Sciatic nerve (tissue), 2 donors: ENCODE results near the gene HOGA1. TPM values are rescaled to one million over a fixed set of nuclear protein-coding genes. Genes with fewer than 3 reads are reported as not detected.

Experiments
- ATAC-seq: fragments of 200-7000 bp; cut with Tn5 transposase; one replicate; pipeline ENCODE4 v1.9.1; 2020; ENCODE audit warnings: mild to moderate bottlenecking, moderate library complexity
- DNase-seq: peaks from one replicate; pipeline ENCODE4 v3.0.0-alpha.2; 2020; ENCODE audit warnings: low spot score
- intact Hi-C: fragments of 100-400 bp; cut with DNase I; formaldehyde crosslinking; loops from one replicate; pipeline ENCODE4 v1.14.2; 2022
- total RNA-seq: library from RNA; stranded (reverse); fragmentation: NEBNext Ultra II Directional; extraction: Animal tissue kit (Norgen Biotek cat#: 25700); gene quantifications from one replicate; pipeline ENCODE4 v1.2.1, GENCODE V29; 2021
- donor health status: DM: no; HTN: no; CAD: no.
- donor health status: DM: no; HTN: no; CAD: no.

HOGA1 gene
- 4.1 TPM for total RNA-seq

DNA sequence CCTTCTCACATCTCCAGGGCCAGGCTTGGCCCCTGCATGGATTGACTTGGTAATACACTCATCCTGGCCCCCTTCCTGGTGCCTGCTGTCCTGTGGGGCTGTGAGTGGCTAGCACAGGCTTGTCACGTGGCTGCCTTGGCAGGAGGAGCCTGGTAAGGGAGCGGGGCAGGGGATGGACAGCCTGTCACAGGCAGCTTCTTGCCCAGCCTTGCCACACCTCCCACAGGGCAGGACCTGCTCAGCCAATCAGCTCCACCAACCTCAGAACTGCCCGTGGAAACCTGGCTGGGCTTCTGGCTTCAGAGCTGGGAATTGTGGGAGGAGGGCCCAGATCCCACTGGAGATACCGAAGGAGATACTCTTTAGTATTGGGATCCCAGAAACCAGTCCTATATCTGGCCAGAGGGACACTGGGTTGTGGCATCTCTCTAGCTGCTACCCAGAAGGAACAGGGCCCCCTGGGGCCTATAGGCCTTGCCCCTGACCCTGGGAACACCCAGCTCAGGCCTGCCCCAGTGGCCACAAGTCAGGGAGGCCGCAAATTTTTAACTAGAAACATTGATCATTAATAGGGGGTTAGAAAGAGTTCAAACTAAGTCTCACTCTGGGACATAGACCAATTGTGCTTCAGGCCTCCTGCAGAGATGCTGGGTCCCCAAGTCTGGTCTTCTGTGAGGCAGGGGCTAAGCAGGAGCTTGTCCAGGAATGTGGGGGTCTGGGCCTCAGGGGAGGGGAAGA, at the start of gene HOGA1:
Gene HOGA1 (plus strand): TSS at position 330 of the 738 bp plus-strand sequence. CDS start 315 bp downstream, at position 645.
- intact Hi-C loops = no loop called here
- DNase-seq = peak; percentile 73
- ATAC-seq = peak; percentile 93

DNA sequence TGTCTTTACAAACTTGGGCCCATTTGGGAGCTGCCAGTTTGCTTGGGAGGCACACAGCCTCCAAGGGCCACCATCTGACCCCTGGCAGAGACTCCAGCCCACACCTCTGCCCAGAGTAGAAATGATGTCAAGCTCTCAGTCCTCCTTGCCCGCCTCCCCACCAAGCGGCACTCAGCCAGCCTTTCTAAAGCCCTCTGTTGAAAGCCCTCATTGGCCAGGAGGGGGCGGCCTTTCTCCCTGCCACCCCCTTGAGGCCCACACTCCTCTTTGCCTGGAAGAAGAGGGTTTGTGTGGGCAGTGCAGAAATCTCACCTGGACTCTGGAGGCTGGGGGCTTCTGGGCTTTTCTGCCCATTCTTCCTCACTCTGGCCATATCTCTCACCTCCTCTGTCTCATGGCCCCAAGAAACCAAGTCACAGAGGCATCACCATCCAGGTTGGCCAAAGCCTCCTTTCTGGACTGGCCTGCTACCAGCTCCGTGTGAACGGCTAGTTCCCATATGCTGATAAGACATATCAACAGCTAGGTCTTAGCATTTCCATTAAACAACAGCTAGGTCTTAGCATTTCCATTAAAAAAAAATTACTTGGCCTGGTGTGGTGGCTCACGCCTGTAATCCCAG, 49.3 kb upstream of the HOGA1 start:
- ATAC-seq (peak; percentile 9), DNase-seq (no peak)
- intact Hi-C loops = no loop called here

DNA sequence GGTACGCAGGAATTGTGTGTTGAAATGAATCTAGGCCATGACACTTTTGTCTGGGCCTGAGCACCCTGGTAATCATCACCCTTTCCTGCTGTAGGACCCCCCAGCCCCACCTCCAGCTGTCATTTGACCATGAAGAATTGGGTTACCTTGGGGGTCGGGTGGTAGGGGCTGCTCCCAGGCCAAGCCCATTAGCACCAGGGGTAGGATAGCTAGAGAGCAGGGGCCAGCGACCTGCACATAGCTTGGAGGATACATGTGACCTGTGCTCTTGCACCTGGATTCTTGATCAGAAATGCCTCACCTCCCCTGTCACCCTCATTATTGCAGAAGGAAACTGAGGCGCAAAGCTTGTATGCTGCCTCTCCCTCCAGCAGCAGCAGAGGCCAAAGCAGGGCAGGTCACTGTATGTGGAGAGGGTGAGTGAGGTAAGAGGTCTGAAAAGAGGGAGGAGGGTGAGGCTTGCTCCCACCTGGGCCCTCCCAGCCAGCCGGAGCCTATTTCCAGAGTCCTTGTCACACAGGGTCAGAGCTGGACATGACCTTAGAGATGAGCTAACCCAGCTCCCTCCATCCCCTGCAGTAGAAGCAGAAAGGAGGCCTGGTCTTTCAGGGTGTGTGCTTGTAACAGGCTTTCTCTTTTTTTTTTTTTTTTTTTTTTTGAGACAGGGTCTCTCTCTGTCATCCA, 46.9 kb upstream of the HOGA1 start:
- intact Hi-C loops = no loop called here

DNA sequence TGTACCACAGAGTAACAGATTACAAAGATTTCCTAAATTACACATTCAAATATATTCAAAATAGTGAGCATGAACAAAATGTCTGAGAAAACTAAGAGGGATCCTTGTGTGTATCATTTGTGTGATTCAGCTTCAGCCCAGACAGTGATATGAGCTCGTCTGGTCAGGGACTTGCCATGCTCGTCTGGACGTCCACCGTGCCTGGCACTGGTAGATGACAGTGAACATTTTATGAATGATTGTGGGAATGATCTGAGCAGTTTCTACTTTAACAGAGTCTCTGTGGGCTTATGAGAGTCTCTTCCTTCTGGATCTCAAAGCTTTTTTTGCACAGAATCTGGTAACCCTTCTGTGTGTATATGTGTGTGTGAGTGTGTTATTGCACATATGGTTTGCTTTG, 45.8 kb upstream of the HOGA1 start:
- DNase-seq (no peak), ATAC-seq (no peak)
- intact Hi-C loops = no loop called here

More for the DNA sequence above, 46.9 kb upstream of the HOGA1 start:
- ATAC-seq (no peak), DNase-seq (no peak)

DNA sequence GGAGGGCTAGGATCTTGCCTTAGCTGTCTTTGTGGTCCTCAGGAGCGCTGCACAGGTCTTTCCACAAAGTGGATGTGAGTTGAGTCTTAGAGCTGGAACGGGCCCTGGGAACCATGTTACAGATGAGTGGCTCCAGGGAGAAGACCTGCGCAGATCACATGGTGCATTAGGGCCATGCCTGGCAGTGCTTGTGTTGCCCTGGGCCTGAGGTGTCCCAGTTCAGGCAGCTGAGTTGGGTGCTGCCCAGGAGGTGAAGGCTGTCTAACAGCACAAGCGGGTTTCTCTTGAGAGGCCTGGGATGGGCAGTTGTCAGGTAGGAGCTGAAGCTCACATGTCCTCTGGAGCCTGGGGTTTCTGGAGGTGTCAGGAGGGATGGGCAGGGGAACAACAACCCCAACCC, 45.4 kb upstream of the HOGA1 start:
- no peak for DNase-seq
- ATAC-seq = no peak
- intact Hi-C loops = no loop called here

DNA sequence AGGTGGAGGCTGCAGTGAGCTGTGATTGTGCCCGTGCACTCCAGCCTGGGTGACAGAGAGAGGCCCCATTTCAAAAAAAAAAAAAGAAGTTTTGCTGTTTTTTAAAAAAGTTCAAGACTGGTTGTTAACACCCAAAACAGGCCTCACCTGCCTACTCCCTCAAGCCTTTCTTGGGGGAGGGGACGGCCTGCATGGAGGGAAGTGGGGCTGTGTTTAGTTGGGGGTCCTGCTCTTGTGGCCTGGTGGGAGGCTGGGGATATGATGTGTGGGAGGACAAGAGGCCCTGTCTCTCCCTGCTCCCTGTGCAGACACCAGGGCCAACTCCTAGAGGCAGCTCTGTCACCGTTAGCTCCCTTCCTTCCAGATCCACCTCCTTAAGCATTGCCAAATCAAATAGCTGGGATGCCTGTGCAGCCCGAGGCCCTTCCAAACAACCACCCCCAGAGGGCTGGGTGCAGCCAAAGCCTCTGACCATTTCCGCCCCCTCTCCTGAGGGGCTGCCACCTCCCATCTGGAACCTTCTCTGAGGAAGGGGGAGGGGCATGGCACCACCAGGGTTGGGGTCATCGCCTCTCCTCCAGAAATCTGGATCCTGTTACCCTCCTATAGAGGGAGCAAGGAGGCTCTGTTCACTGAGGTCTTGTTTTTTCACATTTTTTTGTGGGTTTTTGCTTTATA, 44.5 kb upstream of the HOGA1 start:
- intact Hi-C loops = loop anchor here (10.0 kb wide), 1 partner anchor 935 kb away; no protein-coding TSS in a partner anchor
- peak; percentile 48 for ATAC-seq
- no peak for DNase-seq

DNA sequence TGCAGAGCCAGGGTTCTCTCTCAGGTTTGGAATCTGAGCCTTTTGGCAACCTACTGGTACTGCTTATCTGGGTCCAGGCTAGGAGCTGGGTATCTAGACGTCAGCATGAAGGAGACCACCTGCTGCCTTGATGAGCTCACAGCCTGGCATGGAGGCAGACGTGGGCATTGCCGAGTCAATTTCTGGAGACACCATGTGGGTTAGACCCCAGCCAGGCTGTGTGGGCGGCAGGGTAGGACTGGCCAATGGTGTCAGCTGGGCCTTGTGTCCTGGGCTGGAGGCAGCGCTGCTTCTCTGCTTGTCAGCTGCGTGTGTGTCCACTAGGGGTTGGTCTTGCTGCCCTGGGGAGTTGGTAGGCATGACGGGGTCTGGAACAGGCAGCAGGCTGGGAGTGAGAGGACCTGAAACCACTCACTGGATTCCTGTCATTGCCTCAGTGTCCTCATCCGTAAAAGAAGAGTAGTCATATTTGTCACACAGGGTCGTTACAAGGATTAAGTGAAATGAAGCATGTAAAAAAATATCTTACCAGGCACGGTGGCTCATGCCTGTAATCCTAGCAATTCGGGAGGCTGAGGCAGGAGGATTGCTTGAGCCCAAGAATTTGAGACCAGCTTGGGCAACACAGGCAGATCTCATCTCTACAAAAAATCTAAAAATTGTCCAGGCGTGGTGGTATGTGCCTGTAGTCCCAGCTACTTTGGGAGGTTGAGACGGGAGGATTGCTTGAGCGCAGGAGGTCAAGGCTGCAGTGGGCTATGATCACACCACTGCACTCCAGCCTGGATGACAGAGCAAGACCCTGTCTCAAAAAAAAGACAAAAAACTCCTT, 43.3 kb upstream of the HOGA1 start:
- intact Hi-C loops = loop anchor here (10.0 kb wide), 1 partner anchor 934 kb away; no protein-coding TSS in a partner anchor
- ATAC-seq = no peak
- no peak for DNase-seq

DNA sequence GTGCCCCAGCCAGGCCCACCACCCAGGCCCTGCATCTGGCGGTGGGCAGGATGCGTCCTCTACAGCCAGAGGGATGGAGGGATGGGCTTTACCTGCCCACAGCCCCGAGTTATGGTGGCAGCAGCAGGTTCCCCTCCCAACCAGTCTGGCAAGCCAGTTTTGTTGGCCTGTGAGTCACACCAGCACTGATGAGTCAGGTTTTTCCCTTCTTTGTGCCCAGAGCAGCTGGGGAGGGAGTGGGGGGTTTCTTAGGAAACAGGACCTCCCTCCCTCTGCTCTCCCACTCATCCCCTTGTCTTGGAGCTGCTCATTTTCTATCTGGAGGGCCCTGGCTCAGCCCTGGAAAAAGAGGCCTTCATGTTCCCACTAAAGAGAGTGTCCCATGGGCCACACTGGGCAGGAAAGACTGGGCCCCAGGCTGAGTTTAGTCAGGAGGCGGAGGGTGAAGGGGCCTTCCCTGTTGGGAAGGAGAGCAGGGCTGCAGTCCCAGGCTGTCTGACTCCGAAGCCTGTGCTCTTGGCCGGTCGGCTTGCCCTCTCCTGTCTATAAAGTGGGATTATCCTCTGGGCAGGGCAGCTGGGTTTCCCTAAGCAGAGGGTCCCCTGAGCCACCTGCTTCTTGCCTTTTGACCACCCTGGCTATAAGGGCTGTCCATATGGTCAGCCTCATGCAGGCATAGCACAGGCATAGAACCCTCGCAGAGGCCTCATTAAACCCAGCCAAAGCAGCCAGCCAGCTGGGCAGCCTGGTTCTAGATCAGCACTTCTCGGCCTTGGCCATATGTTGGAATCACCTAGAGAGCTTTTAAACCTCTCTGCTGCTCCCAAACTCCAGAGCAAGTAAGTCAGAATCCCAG, 41.8 kb upstream of the HOGA1 start:
- peak; percentile 84 for ATAC-seq
- peak; percentile 79 for DNase-seq
- intact Hi-C loops = loop anchor here (10.0 kb wide), 1 partner anchor 932 kb away; no protein-coding TSS in a partner anchor

DNA sequence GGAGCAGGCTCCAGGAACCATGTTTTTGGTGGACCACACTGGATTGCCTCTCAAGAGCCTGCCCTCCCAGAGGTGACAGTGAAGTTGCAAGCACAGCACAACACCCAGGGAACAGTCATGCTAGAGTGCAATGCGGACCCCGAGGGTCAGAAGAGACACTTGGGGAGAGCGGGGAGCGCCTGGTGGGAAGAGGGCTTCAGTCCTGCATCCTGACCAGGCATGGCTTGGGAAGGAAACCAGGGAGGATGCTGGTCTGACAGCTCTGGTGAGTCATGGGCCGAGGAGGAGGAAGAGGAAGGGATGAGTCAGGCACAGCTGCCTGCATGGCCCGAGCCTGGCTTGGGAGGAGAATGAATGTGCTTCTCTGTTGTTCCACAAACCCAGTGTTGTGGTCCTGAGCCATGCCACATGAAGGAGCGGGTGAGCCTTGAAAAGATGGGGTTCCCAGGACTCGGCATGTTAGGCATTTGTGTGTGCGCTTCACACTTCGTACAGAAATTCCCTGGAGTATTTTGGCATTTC, 41.1 kb upstream of the HOGA1 start:
- ATAC-seq (peak; percentile 89), DNase-seq (peak; percentile 85)
- intact Hi-C loops = loop anchor here (10.0 kb wide), 1 partner anchor 932 kb away; no protein-coding TSS in a partner anchor

DNA sequence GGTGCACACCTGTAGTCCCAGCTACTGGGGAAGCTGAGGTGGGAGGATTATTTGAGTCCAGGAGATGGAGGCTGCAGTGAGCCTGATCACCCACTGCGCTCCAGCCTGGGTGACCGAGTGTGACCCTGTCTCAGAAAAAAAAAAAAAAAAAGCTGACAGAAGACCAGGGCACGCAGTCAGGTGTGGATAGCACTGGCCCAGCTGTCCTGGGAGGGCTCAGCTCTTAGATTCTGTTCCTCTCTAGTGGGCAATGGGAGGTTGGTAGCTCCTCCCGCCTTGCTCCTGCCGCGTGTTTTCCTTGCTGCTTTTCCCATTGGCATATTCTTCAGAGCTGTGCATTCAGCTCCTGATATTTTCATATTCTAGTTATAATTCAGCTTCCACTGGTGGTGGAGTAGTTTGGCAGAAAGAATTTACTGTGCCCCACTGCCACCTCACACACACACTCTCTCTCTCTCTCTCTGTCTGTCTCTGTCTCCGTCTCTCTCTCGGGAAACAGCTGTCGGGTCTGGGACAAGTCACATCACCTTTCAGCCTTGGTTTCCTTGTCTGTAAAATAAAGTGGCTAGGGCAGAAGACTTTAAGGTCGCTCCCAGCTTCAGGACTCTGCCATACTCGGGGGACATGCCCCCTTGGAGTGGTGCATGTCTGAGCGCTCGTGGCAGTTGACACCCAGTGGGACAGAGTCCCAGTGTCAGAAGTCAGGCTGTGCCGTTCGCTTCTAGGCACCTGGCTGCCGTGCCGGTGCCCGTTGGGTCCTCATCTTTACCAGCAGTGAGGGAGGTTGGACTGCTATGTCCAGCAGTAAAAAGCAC, 37.5 kb upstream of the HOGA1 start:
- ATAC-seq = no peak
- intact Hi-C loops = loop anchor here (10.0 kb wide), 1 partner anchor 928 kb away; no protein-coding TSS in a partner anchor
- no peak for DNase-seq

DNA sequence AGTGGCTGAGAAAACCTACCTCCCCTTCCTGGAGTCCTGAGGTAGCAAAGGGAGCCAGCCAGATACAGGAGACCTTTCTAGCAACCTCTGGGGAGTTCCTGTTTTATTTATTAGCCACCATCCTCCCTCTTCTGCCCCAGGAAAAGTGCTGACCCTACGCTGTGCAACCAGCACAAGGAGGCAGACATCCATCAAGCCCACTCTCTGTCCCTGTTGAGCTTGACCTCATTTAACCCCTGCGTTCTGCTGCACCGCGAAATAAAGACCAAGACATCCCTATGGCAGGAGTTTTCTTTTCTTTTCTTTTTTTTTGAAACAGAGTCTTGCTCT, 37.0 kb upstream of the HOGA1 start:
- ATAC-seq = no peak
- no peak for DNase-seq
- intact Hi-C loops = loop anchor here (10.0 kb wide), 1 partner anchor 928 kb away; no protein-coding TSS in a partner anchor

DNA sequence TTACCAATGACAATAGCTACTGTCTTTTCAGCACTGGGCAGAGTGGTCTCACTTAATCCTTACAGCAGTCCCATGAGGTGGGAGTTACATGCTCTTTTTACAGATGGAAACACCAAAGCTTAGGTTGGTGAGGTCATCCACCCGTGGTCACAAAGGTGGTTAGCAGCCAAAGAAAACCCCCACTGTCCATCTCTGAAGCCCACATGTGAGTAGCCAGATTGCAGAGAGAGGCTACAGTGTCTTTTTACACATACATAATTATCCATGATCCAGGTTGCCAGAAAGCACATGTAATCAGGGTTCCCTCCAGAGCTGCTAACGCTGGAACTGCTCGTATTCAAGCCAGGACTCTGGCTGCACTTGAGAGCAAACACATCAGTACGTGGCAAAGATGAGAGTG, 36.2 kb upstream of the HOGA1 start:
- intact Hi-C loops = loop anchor here (10.0 kb wide), 1 partner anchor 927 kb away; no protein-coding TSS in a partner anchor
- ATAC-seq (peak; percentile 23), DNase-seq (no peak)

DNA sequence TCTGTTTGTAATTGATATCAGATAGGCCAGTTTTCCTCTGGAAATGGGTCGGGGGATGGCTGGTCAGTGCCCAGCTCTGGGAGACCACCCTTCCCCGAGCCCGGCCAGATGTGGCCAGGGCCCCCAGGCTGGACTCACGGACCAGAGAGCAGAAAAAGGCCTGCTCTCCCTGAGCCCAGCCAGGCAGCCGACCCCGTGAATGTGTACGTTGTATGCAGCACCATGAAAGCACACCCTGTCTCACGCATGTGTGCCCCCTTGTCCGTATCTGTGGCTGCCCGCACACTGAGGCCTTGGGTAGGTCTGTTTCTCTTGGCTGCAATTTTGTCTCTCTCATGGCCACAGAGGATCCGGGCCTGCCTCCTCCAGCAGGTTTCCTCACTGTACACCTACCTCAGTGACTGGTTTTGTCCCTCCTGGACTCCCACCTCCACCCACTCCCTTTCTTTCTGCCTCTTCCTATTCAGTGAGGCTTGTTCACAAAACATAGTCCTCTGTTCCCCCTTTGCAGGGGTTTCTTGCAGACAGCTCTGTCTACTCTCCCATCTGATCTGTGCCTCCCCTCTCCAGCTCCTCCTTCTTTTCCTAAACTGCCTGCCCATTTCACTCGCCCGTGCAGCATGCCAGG, 35.2 kb upstream of the HOGA1 start:
- ATAC-seq (no peak), DNase-seq (no peak)
- intact Hi-C loops = loop anchor here (10.0 kb wide), 1 partner anchor 926 kb away; no protein-coding TSS in a partner anchor

DNA sequence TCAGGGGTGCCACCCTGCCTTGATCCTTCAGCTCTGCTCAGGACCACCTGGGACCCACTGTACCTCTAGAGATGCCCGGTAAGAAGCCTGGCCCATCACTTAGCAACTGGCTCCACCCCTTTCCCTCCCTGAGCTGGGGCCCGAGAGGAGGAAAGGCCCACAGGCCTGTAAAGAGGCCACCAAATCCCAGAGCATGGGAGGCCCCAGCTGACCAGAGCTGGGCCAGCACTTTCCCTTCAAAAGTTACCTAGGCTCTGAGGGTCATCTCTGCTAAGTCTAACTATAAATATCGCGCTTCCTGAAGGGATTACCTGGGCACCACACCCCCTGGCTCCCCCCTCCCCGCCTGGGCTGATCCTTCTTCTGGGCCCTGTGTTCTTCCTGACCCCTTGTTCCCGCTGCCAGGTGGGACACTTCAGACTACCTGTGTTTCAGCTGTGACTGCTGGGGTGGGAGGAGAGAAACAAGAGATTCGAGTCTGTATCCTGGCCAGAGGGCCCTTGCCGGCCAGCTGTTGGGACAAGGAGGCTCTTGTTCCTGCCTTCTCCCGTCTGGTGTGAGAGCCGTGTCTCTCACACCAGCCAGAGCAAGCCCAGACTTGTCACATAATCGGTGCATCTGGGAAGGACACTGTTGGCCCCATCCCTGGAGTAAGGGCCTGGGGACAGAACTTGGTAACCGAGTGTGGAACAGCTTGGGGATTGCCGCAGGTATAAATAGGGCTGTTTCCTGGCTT, 34.4 kb upstream of the HOGA1 start:
- intact Hi-C loops = loop anchor here (5.0 to 10.0 kb wide), 2 partner anchors 87 to 925 kb away; no protein-coding TSS in a partner anchor
- DNase-seq (no peak), ATAC-seq (peak; percentile 77)
